Mammary microvascular endothelial cell (primary cell): ENCODE results near the gene MOGAT1. TPM values are rescaled to one million over a fixed set of nuclear protein-coding genes. Genes with fewer than 3 reads are reported as not detected.

ENCODE experiments used
- total RNA-seq: library from RNA; depleted of rRNA; stranded (reverse); fragments of >200 nt; gene quantifications from 2 replicates; pipeline ENCODE4 v1.2.3, GENCODE V29; 2015

MOGAT1 gene, protein sequence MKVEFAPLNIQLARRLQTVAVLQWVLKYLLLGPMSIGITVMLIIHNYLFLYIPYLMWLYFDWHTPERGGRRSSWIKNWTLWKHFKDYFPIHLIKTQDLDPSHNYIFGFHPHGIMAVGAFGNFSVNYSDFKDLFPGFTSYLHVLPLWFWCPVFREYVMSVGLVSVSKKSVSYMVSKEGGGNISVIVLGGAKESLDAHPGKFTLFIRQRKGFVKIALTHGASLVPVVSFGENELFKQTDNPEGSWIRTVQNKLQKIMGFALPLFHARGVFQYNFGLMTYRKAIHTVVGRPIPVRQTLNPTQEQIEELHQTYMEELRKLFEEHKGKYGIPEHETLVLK
- not detected in 2 replicates for total RNA-seq

DNA sequence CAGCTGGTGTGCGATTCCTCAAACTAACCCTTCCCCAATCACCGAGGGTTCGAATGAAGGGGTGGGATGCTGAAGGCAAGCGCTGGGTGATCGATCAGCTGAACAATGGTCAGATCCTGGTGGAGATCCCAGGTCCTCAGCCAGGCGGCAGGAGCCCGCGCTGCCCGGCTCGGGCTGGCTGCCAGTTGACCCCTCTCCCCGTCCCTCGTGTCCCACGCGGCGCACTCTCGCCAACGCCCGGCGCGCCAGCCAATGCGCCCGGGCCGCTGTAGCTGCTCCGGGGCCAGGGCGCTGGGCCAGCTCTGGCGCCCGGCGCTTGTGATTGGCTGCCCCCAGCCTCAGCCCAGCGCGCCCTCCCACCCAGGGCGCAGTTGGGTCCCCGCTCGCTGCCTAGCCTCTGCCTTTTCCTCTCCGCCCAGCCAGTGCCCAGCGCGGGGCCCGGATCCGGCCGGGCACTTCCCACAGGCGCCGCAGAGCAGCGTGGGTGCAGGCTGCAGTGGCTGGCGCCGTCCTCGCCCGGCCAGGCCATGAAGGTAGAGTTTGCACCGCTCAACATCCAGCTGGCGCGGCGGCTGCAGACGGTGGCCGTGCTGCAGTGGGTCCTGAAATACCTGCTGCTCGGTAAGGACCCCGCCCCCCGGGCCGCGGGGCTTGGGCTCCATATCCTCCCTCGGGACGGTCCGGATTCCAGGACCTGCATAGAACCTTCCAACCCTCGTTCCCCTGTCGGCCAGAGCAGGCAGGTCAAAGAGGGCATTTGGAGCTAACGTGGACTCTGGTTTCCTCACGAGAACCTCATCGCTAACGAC is at the start of gene MOGAT1:
TSS of gene MOGAT1 (plus strand) at position 400 of the 809 bp plus-strand sequence. CDS start at position 528, 128 bp downstream.

DNA sequence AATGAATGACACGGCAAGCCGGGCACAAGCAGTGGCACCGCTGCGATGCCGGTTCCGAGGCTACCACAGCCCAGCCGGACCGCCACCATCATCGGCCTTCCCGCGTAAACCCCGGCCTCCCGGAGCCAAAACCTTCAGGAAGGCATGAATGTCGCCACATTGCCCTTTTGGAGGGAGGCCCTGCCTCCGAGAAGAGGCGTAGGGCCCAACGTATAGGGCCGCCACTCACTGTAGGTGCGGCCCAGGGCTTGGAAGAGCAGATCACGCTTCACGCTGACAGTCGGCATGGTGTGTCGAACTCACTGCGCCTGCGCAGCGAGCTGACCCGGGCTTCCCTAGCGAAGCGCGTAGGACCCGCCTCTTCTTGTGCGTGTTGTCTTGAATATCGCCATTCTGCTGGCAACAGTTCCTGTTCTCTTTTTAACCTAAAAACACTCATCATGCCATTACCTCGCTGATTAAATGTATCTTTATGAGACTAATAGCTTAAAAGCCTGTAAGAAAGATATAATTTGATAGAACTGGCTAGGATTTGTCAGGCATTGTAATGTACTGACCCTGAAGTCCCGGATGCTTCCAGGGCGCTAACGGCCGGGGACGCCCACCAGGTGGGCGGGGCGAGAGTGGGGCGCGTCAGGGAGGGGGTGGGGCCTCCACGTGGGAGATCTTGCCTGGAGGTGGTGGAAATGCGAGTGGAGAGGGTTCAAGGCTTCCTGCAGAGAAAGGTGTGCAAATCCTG is 15.5 kb upstream of the MOGAT1 start, which contains the start of gene FARSB:
TSS of gene FARSB (minus strand) at position 306 of the 739 bp plus-strand sequence. CDS start at position 287, 19 bp downstream.

Other genes starting within 250 kb of the MOGAT1 start
- gene SGPP2, start 247.1 kb upstream of the MOGAT1 start, total RNA-seq = not detected in 2 replicates
- gene FARSB, start 15.6 kb upstream of the MOGAT1 start, total RNA-seq = 26.9 and 30.2 TPM in 2 replicates
- 93.1 and 95.2 TPM in 2 replicates for gene ACSL3, start 189.4 kb downstream of the MOGAT1 start, total RNA-seq